Measurements from ENCODE around the gene CHIT1.

DNA sequence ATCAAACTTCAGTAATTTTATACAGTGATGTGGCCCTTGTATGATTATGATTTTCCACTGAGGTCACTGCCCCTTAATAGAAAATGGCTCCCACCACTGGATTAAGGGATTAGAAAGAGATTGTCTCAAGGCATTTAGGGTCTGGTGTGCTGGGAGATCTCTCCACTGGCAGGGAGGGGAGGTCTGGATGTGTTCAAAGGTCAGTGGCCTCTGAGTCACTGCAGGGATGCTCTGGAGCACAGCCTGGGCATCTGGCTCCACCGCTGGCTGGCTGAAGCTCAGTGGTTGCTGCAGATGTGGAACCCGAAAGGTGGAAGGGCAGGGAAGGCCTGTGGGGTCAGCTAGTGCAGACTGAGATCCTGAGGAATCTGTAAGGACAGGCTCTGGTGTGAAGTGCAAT, 24.7 kb downstream of the CHIT1 start:
- TF ChIP-seq, protein P1, sequence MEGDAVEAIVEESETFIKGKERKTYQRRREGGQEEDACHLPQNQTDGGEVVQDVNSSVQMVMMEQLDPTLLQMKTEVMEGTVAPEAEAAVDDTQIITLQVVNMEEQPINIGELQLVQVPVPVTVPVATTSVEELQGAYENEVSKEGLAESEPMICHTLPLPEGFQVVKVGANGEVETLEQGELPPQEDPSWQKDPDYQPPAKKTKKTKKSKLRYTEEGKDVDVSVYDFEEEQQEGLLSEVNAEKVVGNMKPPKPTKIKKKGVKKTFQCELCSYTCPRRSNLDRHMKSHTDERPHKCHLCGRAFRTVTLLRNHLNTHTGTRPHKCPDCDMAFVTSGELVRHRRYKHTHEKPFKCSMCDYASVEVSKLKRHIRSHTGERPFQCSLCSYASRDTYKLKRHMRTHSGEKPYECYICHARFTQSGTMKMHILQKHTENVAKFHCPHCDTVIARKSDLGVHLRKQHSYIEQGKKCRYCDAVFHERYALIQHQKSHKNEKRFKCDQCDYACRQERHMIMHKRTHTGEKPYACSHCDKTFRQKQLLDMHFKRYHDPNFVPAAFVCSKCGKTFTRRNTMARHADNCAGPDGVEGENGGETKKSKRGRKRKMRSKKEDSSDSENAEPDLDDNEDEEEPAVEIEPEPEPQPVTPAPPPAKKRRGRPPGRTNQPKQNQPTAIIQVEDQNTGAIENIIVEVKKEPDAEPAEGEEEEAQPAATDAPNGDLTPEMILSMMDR (IDR thresholded peaks at IDR 0.05) = no peak
- TF ChIP-seq POLR2A (IDR thresholded peaks at IDR 0.05) = no peak

Data from uterus (tissue), 2 donors.